Measurements from ENCODE around the gene NQO1. TPM values are rescaled to one million over a fixed set of nuclear protein-coding genes. Genes with fewer than 3 reads are reported as not detected.

Gene NQO1
- total and polyA plus RNA-seq, 2 of the 4 experiments (the other 2 are of a cell fraction), result 304 to 426 TPM

- Histone ChIP-seq H2AFZ (replicated peaks; ENCODE audit: low read length, poor library complexity) (no peak overlapping the region), H2BK5ac (ENCODE audit: low read depth, low read length, poor library complexity, severe bottlenecking) (no peak overlapping the region), H3K9me3 (ENCODE audit: control insufficient read depth, insufficient read depth, low read length) (no peaks in the 10 kb centered on the region), H3K27ac (ENCODE audit: insufficient read depth, low read length) (no peak overlapping the region), H4K91ac (ENCODE audit: insufficient read depth, low read depth, low read length) (no peak overlapping the region), H2AK5ac (ENCODE audit: low read depth, low read length) (no peak overlapping the region), H2BK20ac (ENCODE audit: low read depth, low read length) (no peak overlapping the region), H3K56ac (ENCODE audit: extremely low read depth, insufficient read depth, low read length) (no peak overlapping the region), H2BK120ac (ENCODE audit: low read depth, low read length) (no peak overlapping the region), H3K23ac (ENCODE audit: low read depth, low read length) (no peak overlapping the region), H3K18ac (ENCODE audit: low read depth, low read length) (no peak overlapping the region), H3K79me1 (ENCODE audit: low read depth in 1 of 2, low read length in 2 of 2) (peaks cover 30 to 61% of the 10 kb centered on the region in 2 experiments), H2BK15ac (ENCODE audit: low read depth, low read length) (no peak overlapping the region), H3K14ac (replicated peaks; ENCODE audit: low read depth, low read length) (no peak overlapping the region), H4K20me1 (ENCODE audit: insufficient read depth, low read length) (peaks cover 6% of the 10 kb centered on the region; the same call in 1 of the 2 replicates), H3K4me3 (ENCODE audit: insufficient read depth, low read depth, low read length) (no peak overlapping the region), H3K9me1 (ENCODE audit: insufficient read depth, low read length) (peaks cover 11% of the 10 kb centered on the region; the same call in 1 of the 2 replicates), H4K5ac (ENCODE audit: low read depth, low read length) (no peak overlapping the region), H2AK9ac (replicated peaks; ENCODE audit: low read depth, low read length, poor library complexity) (no peak overlapping the region), H3K36me3 (ENCODE audit: control insufficient read depth, insufficient read depth, low read length) (peaks cover 73% of the 10 kb centered on the region), H3K4me2 (ENCODE audit: low read depth, low read length) (no peak overlapping the region), H3K4ac (ENCODE audit: low read depth, low read length) (no peak overlapping the region), H3K4me1 (ENCODE audit: control insufficient read depth, insufficient read depth, low read length) (peaks cover 2% of the 10 kb centered on the region; the same call in 1 of the 2 replicates), H3K9ac (ENCODE audit: low read depth, low read length) (no peak overlapping the region), H4K8ac (ENCODE audit: low read depth in 2 of 2, low read length in 2 of 2) (no peak overlapping the region), H3K27me3 (ENCODE audit: control insufficient read depth, insufficient read depth, low read length) (no peaks in the 10 kb centered on the region)
- intact Hi-C loops (cut with micrococcal nuclease) (no loop called here), dilution Hi-C loops (cut with HindIII; ENCODE audit: low sequenced_read_pairs, unreplicated experiment) (no loop called here), in situ Hi-C loops (cut with MboI; ENCODE audit: low sequenced_read_pairs) (no loop called here)
- WGBS, 2 experiments (ENCODE audit: extremely low coverage in 2 of 2, insufficient read length in 1 of 2), result 93% methylated on average over 16 of the region's 35 CpGs; no CpG with 5 or more reads in 1 of the 2 experiments
- ATAC-seq (ENCODE audit: low read depth) (no peak), DNase-seq (no peak)
- no TSS peak for BruUV-seq (replicated peaks)
- ChIA-PET POLR2A (ENCODE audit: unreplicated experiment) (no interaction called here), CTCF (interaction anchor here (0.7 kb wide), 1 partner anchor 10 kb away, joined by 3 read pairs; the partner anchor contains the start of gene NOB1)
- TF ChIP-seq CEBPB (IDR thresholded peaks at IDR 0.05; ENCODE audit: low read depth, low read length), result no peak
- TF ChIP-seq RFX5 (IDR thresholded peaks at IDR 0.05; ENCODE audit: low read depth, low read length), result no peak
- no peak for TF ChIP-seq NFE2L2 (IDR thresholded peaks at IDR 0.05; ENCODE audit: low read depth, low read length)
- no peak for TF ChIP-seq SMC3 (IDR thresholded peaks at IDR 0.05; ENCODE audit: low read depth, low read length)
- no peak for TF ChIP-seq CHD1 (IDR thresholded peaks at IDR 0.05; ENCODE audit: low read depth, low read length)
- no peak for TF ChIP-seq FOS (IDR thresholded peaks at IDR 0.05; ENCODE audit: low read depth, low read length)
- TF ChIP-seq POLR2A (IDR thresholded peaks at IDR 0.05; ENCODE audit: low read depth, low read length), result no peak
- no peak for TF ChIP-seq RAD21 (IDR thresholded peaks at IDR 0.05; ENCODE audit: low read length)
- TF ChIP-seq MAFK (IDR thresholded peaks at IDR 0.05; ENCODE audit: low read depth, low read length), result no peak
- no peak for TF ChIP-seq ELK1 (IDR thresholded peaks at IDR 0.05; ENCODE audit: borderline replicate concordance, low read depth, low read length)
- no peak for TF ChIP-seq BHLHE40 (IDR thresholded peaks at IDR 0.05; ENCODE audit: low read depth, low read length)
- TF ChIP-seq USF2 (IDR thresholded peaks at IDR 0.05; ENCODE audit: low read depth, low read length), result no peak
- no peak for TF ChIP-seq MAZ (IDR thresholded peaks at IDR 0.05; ENCODE audit: borderline replicate concordance, low read depth, low read length)
- no peak for TF ChIP-seq RCOR1 (IDR thresholded peaks at IDR 0.05; ENCODE audit: insufficient replicate concordance, low read length)
- no peak for TF ChIP-seq CTCF (conservative IDR thresholded peaks at IDR 0.05; ENCODE audit: low read depth, low read length)
Measured at GRCh38 chr16:69744363-69745231, 18.2 kb upstream of the NQO1 start.
